Medulla oblongata (tissue), 1 donor: ENCODE results near the gene CCDC50.

Experiments
- DNase-seq: peaks from one replicate; pipeline ENCODE4 v3.0.0-alpha.2; 2015; ENCODE audit errors: extremely low spot score

CCDC50 gene

GRCh38 chr3:191348098-191348497 is 18.9 kb downstream of the CCDC50 start:
- no peak for DNase-seq

GRCh38 chr3:191350396-191351090 is 21.3 kb downstream of the CCDC50 start:
- no peak for DNase-seq

GRCh38 chr3:191352014-191352413 is 22.8 kb downstream of the CCDC50 start:
- no peak for DNase-seq

- DNase-seq, result no peak
Observed at GRCh38 chr3:191353022-191353777, 24.0 kb downstream of the CCDC50 start.

- DNase-seq, result no peak
Observed at GRCh38 chr3:191355406-191355805, 26.2 kb downstream of the CCDC50 start.

GRCh38 chr3:191356631-191357439 is 27.6 kb downstream of the CCDC50 start:
- no peak for DNase-seq

GRCh38 chr3:191357909-191358308 is 28.7 kb downstream of the CCDC50 start:
- no peak for DNase-seq

- DNase-seq, result no peak
Observed at GRCh38 chr3:191358929-191359328, 29.7 kb downstream of the CCDC50 start.

GRCh38 chr3:191360620-191361019 is 31.4 kb downstream of the CCDC50 start:
- no peak for DNase-seq

- DNase-seq, result no peak
Observed at GRCh38 chr3:191361456-191361855, 32.3 kb downstream of the CCDC50 start.

GRCh38 chr3:191362037-191362436 is 32.8 kb downstream of the CCDC50 start:
- DNase-seq, result no peak

- peak; percentile 20 for DNase-seq
Observed at GRCh38 chr3:191362524-191363090, 33.4 kb downstream of the CCDC50 start.

GRCh38 chr3:191363221-191363620 is 34.0 kb downstream of the CCDC50 start:
- DNase-seq, result no peak

- no peak for DNase-seq
Observed at GRCh38 chr3:191366675-191367074, 37.5 kb downstream of the CCDC50 start.

GRCh38 chr3:191368755-191369615 is 39.8 kb downstream of the CCDC50 start:
- DNase-seq, result no peak

- no peak for DNase-seq
Observed at GRCh38 chr3:191369616-191370010, 40.4 kb downstream of the CCDC50 start.

- DNase-seq, result no peak
Observed at GRCh38 chr3:191372122-191372521, 42.9 kb downstream of the CCDC50 start.

- no peak for DNase-seq
Observed at GRCh38 chr3:191373327-191373726, 44.1 kb downstream of the CCDC50 start.

GRCh38 chr3:191376516-191377141 is 47.4 kb downstream of the CCDC50 start:
- peak; percentile 35 for DNase-seq

GRCh38 chr3:191378142-191378812 is 49.1 kb downstream of the CCDC50 start:
- no peak for DNase-seq
